ENCODE data around the gene DCBLD2.

DCBLD2 gene, protein sequence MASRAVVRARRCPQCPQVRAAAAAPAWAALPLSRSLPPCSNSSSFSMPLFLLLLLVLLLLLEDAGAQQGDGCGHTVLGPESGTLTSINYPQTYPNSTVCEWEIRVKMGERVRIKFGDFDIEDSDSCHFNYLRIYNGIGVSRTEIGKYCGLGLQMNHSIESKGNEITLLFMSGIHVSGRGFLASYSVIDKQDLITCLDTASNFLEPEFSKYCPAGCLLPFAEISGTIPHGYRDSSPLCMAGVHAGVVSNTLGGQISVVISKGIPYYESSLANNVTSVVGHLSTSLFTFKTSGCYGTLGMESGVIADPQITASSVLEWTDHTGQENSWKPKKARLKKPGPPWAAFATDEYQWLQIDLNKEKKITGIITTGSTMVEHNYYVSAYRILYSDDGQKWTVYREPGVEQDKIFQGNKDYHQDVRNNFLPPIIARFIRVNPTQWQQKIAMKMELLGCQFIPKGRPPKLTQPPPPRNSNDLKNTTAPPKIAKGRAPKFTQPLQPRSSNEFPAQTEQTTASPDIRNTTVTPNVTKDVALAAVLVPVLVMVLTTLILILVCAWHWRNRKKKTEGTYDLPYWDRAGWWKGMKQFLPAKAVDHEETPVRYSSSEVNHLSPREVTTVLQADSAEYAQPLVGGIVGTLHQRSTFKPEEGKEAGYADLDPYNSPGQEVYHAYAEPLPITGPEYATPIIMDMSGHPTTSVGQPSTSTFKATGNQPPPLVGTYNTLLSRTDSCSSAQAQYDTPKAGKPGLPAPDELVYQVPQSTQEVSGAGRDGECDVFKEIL

DNA sequence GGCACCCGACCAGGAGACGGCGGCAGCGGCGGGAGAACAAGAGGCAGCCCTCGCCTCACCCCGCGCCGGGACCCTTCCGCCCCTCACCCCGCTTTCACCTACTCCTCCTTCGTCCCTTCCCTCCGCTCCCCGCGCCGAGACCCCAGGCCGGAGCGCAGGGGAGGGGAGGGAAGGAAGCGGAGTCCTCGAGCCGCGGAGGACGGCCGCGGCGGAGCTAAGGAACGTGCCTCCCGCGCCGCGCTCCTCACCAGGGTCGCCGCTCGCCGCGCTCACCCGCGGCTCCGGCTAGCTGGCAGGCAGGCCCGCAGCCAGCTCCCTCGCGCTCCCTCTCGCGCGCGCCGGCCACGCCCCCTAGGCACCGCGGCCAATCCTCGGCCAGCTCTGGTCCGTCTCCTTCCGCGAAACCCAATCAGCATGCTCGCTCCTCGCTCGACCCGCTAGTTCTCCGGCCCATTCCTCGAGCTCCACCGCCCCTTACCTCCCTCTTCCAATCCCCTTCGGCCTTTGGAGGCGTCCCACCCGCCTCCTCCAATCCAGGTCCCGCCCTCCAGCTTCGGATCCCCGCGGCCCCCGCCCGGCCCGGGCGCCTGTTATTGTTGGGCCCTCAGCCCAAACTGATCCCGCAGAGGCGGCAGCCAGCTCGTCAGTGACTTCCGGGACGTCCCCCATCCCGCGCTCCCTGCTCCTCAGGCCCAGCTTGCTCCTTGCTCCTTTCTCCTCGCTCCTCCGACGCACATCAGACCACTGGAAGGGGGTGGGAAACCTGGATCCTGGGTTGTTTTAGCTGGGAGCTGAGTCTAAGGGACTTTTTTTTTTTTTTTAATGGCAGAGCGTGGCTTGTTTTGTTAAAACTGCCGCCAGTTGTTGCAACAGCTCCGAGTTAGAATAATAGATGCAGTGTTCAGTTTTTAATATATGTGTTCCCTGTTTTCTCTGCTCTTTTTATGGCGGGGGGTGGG is at the start of gene DCBLD2:
TSS of gene DCBLD2 (minus strand) at position 304 of the 959 bp plus-strand sequence. CDS start 369 bp downstream, outside the sequence.
- peak; percentile 97 for DNase-seq (ENCODE audit: low read depth)

DNA sequence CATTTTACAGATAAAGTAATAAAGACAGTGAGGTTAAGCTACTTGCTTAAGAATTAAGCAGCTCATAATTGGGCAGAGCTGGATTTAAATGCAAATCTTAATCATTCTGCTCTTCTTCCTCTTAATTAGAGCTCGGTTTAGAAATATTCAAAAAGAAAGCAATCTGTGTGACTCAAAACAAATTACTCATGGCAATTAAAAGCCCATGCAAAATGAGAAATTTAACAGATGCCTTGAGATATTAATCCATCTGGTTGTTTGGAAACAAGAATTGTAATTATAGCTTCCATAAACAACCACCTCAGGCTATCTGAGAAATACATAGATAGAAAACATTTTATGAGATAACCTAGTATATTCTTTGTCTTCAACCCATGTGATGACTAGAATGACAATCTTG is 44.2 kb upstream of the DCBLD2 start:
- no peak for DNase-seq (ENCODE audit: low read depth)

DNA sequence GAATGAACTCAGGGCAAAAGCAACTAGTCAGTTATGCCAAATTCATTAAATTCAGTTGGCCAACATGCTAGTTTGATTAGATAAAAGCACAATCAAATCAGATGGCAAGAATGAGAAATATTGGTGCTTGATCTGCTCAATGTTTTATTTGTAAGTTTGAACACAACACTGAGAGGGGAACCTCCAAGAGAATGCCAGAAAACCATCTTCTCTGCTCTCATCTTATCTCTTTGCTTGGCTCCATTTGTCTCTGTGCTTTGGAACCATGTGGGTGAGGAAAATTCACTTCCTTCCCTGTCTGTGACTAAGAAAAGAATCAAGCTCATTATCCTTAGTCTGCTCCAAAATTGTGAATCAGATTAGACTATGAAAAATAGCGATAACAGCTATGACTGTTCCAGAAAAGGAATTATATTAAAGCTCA is 43.6 kb upstream of the DCBLD2 start:
- no peak for DNase-seq (ENCODE audit: low read depth)

DNA sequence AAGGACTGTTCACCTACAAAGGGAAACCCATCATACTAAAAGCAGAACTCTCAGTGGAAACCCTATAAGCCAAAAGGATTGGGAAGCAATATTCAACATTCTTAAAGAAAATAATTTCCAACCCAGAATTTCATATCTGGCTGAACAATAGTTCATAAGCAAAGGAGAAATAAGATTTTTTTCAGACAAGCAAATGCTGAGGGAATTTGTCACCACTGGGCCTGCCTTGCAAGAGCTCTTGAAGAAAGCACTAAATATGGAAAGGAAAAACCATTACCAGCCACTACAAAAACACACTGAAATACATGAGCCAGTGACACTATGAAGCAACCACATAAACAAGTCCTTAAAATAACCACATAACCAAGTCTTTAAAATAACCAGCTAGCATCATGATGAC is 28.9 kb upstream of the DCBLD2 start:
- no peak for DNase-seq (ENCODE audit: low read depth)

DNA sequence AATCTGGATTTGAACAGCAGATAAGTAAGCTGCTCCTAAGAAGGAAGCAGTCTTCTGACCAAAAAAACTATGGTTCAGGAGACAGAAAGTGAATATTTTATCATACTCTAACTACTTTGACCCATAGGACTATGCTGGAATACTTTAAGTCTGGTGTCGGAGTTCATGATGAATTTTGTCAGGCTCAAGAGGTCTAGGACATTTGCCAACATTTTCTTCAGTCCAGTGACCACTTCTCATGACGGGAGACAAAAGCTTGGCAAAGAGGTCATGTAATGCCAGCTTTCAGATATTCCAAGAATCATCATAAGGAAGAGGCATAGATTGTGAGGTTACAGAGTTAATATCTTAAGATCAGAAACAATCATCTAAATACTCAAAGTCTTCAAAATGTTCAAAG is 20.5 kb upstream of the DCBLD2 start:
- DNase-seq (ENCODE audit: low read depth), result no peak

DNA sequence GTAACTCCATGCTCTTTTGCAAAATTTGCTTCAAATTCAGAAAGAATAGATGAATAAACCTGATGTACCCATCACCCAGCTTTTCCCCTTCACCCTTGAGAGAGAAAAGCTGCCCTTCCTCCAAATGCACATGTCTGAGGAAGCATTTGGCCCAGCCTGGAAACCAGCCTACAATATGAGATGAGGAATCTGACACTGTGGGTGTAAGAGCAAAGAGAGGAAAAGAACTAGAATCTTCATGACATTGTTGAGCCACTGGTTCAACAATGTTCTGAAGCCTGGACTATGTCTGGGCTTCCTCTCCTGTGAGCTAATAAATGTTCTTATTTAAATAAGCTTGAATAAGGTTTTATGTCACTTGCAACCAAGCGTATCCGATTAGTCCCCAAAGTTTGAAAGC is 18.7 kb upstream of the DCBLD2 start:
- DNase-seq (ENCODE audit: low read depth), result no peak

DNA sequence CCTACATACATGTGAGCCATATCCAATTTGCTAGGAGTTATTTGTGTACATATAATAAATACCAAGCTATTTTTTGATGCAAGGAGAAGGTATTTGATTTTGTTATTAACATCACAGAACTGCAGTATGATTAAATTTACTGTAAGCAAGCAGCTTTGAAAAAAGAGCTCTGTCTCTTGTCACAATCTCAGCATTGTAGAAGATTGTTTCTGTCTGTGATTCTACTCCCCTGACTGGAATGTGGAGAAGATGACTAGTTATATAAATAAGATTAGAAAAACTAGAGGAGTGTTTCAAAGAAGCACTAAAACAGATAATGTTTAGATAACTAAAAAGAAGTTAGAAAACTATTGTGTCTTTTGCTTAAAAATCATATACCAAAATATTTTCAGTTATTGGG is 17.1 kb upstream of the DCBLD2 start:
- DNase-seq (ENCODE audit: low read depth), result no peak

DNA sequence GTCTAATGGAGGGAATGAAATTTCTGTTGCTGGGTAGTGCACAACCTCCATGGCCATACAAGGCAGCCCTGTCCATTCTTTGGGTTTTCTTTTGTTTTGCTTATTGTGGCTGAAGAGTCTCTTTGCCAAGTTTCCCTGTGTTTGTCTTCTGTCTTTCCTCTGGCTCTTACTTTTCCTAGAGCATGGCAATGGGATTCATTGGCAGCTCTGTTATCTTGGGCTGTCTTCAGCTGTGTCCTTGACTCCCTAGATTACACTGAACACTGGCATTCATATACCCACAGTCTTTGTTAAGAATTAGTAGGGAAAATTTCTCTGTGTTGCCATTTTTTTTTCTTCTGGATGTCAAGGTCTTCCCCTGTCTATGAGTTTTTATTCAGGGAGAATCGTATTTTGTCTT is 16.1 kb upstream of the DCBLD2 start:
- DNase-seq (ENCODE audit: low read depth), result no peak

DNA sequence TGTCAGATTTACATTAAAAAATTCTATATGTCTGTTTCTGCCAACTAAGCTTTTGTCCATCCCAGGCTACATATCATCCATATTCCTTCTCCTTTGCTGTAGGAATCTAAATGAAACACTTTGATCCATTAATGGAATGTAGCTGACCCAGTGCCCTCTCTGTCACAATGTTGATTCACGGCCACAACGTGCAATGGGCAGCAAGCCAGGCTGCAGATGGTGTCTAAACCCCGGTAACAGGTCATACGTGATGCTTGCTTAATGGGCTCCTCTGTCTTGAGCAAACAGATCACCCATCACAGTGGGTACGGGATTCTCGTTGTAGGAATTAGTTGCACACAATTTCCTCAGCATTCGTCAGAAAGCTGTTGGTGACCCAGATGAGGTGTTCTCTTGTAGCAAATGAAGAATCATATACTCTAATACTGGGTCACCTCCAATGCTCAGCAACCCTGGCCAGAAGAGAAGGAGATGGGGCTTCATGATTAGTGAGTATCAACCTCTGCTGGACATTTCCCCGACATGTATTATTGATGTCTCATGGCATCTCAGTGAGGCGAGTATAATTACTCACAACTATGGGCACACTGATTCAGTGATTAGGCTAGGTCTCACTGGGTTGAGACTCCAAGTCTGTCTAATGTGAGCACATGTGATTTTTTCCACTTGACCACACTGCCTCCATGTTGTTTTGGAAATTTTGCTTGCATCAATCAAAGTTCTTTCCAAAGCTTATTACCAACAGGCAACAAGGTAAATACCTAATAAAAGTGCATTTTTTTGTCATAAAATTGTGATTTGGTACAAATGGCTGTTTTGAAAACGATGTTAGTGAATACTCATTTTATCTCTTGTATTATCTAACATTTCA is 12.9 kb upstream of the DCBLD2 start:
- DNase-seq (ENCODE audit: low read depth), result no peak

DNA sequence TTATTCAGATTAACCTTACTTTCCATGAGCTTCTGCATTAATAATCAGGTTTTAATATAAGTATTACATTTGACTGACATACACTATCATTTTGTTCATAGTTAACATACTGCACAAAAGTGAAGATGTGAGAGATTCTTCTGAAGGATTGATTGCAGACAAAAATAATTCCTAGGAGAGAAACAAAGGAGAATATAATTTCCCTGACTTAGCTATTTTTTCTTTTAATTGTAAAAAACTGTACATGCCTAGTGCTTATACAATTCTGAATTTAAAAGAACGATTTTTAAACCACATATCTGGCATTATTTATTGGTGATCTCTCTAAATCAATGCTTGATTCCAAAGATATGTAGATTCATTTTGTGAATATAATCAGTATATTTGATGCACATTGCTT is 11.0 kb upstream of the DCBLD2 start:
- no peak for DNase-seq (ENCODE audit: low read depth)

DNA sequence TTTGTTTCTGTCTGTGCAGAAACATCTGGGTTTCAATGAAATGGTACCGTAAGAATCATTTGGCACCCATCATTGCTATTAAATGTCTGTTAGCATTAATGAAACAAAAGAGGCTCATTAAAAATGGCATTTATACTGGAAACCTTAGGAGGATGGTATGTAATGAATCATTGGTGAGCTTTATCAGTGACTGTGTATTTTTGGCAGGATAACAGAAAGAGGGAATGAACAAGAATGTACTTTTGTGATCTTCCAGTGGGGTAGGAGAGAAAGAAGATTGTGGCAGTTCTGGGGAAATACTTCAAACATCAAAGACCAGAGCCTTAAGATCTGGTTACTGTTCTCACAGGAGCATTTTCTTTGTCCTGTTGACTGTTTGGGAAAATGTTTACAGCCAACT is 4.7 kb upstream of the DCBLD2 start:
- DNase-seq (ENCODE audit: low read depth), result peak; percentile 68

DNA sequence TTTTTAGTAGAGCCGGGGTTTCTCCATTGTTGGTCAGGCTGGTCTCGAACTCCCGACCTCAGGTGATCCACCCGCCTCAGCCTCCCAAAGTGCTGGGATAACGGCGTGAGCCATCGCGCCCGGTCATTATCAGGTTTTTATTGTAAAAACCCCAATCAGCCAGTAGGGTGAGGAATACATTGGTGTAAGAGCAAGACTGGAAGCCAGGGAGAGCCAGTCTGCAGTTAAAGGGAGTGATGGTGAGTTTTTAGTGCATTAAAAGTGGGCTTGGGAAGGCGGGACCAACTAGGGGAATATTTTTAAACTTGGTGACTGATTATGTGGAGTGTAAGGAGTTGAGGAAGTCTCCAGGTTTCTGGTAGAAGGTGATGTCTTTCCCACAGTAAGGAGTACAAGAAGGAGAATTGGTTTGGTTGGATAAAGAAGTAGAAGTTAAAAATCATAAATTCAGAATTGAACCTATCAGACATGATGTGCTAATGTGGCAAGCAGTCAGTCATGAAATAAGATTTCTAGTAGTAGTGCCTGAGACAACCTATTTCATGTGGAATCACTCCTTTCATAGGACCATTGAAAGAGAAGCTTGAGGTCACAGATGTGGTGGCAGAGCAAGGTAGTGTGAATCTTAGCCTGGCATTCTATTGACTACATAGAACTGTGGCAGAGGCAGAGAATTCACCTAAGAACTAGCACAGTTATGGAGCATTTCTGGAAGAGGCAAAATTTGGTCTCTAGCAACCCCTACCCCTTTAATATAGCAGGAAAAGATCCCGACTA is 2.4 kb upstream of the DCBLD2 start:
- no peak for DNase-seq (ENCODE audit: low read depth)

DNA sequence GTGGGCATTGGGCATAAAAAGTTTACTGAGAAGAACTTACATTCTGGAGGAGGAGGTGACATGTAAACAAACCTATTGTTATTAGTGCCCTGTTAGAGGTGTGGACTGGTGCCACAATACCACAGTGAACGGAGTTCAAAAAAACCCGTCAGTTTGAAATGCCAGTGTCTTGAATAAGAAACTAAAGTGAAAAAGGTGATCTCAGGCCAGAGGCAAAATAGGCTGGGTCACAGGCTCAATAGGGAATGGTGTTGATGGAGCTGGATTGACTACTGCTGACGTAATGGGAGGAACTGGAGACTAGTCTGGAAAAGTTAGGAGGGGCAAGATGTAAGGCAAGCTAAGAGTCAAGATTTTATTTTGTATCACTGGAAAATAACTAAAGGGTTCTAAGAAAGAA is 1.6 kb upstream of the DCBLD2 start:
- no peak for DNase-seq (ENCODE audit: low read depth)

DNA sequence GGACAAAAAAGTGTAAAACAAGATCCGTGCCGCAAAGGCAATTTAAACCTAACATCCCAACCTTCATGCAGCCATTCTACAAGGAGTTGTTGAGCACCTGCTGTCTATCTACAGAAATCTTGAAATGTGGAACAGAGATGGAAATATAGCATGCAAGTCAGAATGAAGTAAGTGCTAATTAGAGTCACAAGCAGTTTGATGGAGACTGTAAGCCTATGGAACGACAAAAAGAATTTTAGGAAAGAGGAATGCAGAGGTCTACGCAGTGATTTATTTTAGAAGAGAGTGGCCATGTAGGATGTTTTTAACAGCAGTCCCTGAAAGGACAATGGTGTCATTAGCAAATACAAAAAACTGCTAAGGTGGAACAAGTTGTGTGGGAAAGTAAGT is 851 bp upstream of the DCBLD2 start:
- no peak for DNase-seq (ENCODE audit: low read depth)

DNA sequence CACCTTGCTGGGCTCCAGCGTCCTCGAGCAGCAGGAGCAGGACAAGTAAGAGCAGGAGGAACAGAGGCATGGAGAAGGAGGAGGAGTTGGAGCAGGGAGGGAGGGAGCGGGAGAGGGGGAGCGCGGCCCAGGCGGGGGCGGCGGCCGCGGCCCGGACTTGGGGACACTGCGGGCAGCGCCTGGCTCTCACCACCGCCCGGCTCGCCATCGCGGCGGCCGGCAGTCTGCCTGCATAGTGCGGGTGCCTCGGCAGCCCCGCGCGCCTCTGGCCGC is 440 bp downstream of the DCBLD2 start:
- DNase-seq (ENCODE audit: low read depth), result no peak

DNA sequence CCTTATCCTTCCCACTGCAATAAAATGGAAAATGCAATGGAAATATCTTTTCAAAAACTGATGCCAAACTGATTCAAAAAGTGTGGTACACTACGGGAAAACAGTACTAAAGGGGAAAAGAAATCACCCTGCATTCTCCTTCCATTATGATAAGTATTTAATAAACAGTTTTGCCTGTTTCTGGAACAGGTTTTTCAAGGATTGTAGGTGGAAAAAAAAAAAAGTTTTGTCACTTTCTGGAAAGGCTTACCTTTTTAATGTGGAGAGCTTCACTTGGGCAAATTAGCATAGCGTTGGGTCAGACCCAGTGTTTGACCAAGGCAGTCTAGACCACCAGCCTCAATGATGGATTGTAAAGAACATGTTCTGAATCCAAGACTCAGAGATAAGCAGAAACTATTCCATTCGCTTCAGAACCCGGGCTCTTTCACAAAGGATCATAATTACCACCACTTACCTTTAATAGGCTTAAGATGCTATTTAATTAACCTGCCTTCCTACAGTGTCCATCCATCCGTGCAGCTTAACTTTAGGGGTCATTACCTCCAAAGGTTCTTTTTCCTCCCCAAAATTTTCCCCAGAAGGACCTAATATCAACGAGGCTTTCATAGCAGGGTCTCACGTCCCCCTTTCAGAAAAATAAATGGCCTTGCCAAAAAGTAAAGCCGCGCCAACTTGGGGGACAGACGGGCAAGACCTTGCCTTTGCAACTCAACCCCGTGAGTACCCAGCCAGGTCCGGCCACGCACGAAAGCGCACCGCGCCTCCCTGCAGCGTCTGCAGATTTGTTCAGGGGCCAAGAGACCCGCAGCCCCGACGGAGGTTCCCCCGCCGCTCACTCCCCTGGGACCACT is 1.0 kb downstream of the DCBLD2 start:
- DNase-seq (ENCODE audit: low read depth), result no peak

DNA sequence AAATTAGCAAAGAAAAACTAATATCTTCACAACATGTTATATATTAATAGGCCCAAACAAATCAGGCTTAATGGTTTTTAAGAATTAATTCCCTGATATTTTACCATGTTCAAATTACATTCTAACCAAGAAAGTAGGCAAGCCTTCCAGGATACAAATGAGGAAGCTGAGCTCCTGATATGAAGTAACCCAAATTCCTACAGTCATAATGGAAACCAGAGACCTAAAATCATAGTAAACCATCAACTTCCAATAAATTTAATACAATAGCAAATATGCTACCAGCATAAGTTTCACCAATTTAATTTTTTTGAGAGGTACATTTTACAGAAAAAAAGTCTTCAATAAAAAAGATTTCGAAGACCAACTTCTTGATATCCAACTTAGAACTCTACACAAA is 3.8 kb downstream of the DCBLD2 start:
- DNase-seq (ENCODE audit: low read depth), result no peak

DNA sequence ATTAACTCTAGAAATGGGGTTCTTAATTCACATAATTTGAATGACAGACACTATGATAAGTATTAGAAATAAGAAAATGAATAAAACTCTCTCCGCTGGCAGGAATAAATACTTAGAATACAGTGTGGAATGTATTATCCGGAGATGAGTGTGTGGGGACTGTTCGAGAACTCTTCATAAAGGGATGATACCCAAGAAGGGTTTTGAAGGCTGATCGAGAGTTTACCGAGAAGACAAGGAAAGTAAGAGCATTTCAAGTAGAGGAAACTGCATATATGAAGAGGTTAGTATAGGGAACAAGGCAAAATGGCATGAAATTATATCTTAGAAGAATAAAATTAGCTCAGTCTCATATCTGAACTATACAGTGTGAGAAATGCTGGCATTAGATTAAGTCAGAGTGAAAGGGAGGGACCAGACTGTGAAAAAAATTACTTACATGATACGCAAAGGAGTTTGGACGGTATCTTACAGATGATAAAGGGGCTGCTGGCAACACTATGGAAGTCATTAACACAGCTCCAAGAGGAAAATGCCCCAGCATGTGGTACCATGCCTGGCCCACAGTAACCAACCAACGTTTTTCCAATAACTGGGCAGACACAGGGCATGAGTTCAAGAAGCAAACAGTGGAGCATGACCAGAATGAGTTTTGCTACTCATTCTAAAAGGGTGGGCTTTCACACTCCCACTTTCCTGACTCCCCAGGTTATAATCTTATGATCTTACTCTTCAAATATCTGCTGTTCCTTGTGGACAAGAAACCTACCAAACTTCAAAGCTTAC is 6.5 kb downstream of the DCBLD2 start:
- DNase-seq (ENCODE audit: low read depth), result no peak

DNA sequence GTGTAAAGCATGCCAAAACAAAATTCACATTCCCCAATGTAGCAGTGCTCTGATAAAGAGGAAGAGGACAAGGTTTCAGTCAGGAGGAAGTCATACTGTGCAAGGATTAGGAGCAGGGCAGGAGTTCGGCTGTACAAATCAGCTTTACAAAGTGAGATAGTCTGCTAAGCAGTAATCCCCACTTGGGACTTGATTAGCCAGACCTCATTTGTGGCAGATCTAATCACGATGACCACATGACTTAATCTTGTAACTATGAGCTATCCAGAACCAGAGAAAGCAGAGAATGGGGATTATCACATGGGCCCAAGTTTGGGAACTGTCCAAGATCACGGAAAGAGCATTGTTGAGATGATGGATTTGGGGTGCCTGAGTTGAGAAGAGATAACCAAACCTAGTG is 7.8 kb downstream of the DCBLD2 start:
- DNase-seq (ENCODE audit: low read depth), result no peak
